Peyer's patch (tissue), 4 donors: ENCODE results near the gene BET1L.

Experiments
- CTCF ChIP-seq, 6 experiments: fragments of 450-650 bp in 4 of 6; fragments of 200-600 bp in 2 of 6; sonication (generic) in 1 of 6; IDR thresholded peaks; one replicate each; pipeline ENCODE4 v1.5.1; 2017 to 2019; ENCODE audit warnings: antibody characterized with exemption in 6 of 6, mild to moderate bottlenecking in 3 of 6, moderate library complexity in 1 of 6
- POLR2A ChIP-seq, 2 donors: fragments of 450-650 bp; IDR thresholded peaks; one replicate each; pipeline ENCODE4 v1.5.1; 2017; ENCODE audit warnings: antibody characterized with exemption in 2 of 2, mild to moderate bottlenecking in 2 of 2, moderate library complexity in 2 of 2

- TF ChIP-seq POLR2A (IDR thresholded peaks at IDR 0.05) = no peak
- peak; percentile 67 to 76 (median 74) for TF ChIP-seq CTCF (IDR thresholded peaks at IDR 0.05)
Measured at GRCh38 chr11:250740-251299, 43.6 kb upstream of the BET1L start.
